HG03095 (cell line): Measurements from ENCODE around the gene SFI1.
A peak's percentile ranks its signal among the peaks of the same experiment; 100 is the strongest.

Experiments
- ATAC-seq: cut with Tn5 transposase; IDR thresholded peaks from one replicate; pipeline ENCODE4 v1.9.1; 2021; ENCODE audit warnings: moderate library complexity; ENCODE audit not compliant: unreplicated experiment

SFI1 gene

GRCh38 chr22:31661851-31662667 lies 165.7 kb downstream of the SFI1 start, which contains the start of gene PISD:
TSS of gene PISD (minus strand) at chr22:31662215. CDS start at chr22:31662208, 7 bp downstream.
- ATAC-seq: peak; percentile 66

- no peak for ATAC-seq
Observed at GRCh38 chr22:31662668-31663037, 166.3 kb downstream of the SFI1 start.
